CD14-positive monocyte (primary cell): ENCODE measurements around the gene SCN2B. TPM values are rescaled to one million over a fixed set of nuclear protein-coding genes. Genes with fewer than 3 reads are reported as not detected.

Experiments
- DNase-seq, 3 donors: peaks; one replicate each; pipeline ENCODE4 v3.0.0-alpha.2; 2011 to 2022
- H2AFZ ChIP-seq: 2 replicates; pipeline ENCODE4 v1.6.0; 2012; ENCODE audit warnings: mild to moderate bottlenecking, low read depth, low read length, inconsistent platforms; ENCODE audit not compliant: insufficient read depth, poor library complexity, severe bottlenecking
- H3K27ac ChIP-seq, 2 donors: 1 replicate in 1 of 2; 2 replicates in 1 of 2; pipeline ENCODE4 v1.5.1; 2012 to 2013; ENCODE audit warnings: low read length in 2 of 2, control low read depth in 1 of 2, inconsistent platforms in 1 of 2, low read depth in 1 of 2, mild to moderate bottlenecking in 1 of 2
- H3K27me3 ChIP-seq, 2 donors: one replicate each; pipeline versions ENCODE4 v1.6.0 to v1.6.1; 2011 to 2013; ENCODE audit warnings: low read length in 2 of 2; ENCODE audit not compliant: control insufficient read depth in 2 of 2, insufficient read depth in 2 of 2
- H3K36me3 ChIP-seq, 2 donors: replicated peaks in 1 of 2; 1 replicate in 1 of 2; 2 replicates in 1 of 2; pipeline versions ENCODE4 v1.5.1 to v1.6.1; 2012 to 2013; ENCODE audit warnings: low read length in 2 of 2, control low read depth in 1 of 2, inconsistent platforms in 1 of 2, mild to moderate bottlenecking in 1 of 2; ENCODE audit not compliant: insufficient read depth in 2 of 2, control insufficient read depth in 1 of 2
- H3K4me1 ChIP-seq, 2 donors: 1 replicate in 1 of 2; 2 replicates in 1 of 2; pipeline versions ENCODE4 v1.5.1 to v1.6.1; 2012 to 2013; ENCODE audit warnings: low read length in 2 of 2, control low read depth in 1 of 2, inconsistent platforms in 1 of 2, mild to moderate bottlenecking in 1 of 2, moderate library complexity in 1 of 2; ENCODE audit not compliant: insufficient read depth in 2 of 2, control insufficient read depth in 1 of 2
- H3K4me2 ChIP-seq: replicated peaks from 2 replicates; pipeline ENCODE3; 2012; ENCODE audit warnings: low read length, moderate library complexity, mild to moderate bottlenecking; ENCODE audit not compliant: poor library complexity, severe bottlenecking; ENCODE audit errors: extremely low read depth
- H3K4me3 ChIP-seq, 3 experiments: fragments of 200-600 bp in 1 of 3; sonication (generic) in 1 of 3; replicated peaks in 1 of 3; 1 replicate in 2 of 3; 2 replicates in 1 of 3; pipeline ENCODE4 v1.5.1; 2011 to 2013; ENCODE audit warnings: low read length in 3 of 3, mild to moderate bottlenecking in 3 of 3, control low read depth in 2 of 3, low read depth in 2 of 3, inconsistent platforms in 1 of 3, moderate library complexity in 1 of 3
- H3K79me2 ChIP-seq: 2 replicates; pipeline ENCODE4 v1.6.0; 2012; ENCODE audit warnings: mild to moderate bottlenecking, control low read depth, inconsistent platforms, low read length, moderate library complexity; ENCODE audit not compliant: insufficient read depth
- H3K9ac ChIP-seq: 2 replicates; pipeline ENCODE4 v1.6.0; 2017; ENCODE audit warnings: low read length, mild to moderate bottlenecking; ENCODE audit not compliant: insufficient read depth, poor library complexity, severe bottlenecking
- H3K9me3 ChIP-seq, 2 donors: replicated peaks in 1 of 2; 1 replicate in 1 of 2; 2 replicates in 1 of 2; pipeline versions ENCODE4 v1.5.1 to v1.6.1; 2012 to 2013; ENCODE audit warnings: low read length in 2 of 2, control low read depth in 1 of 2; ENCODE audit not compliant: control insufficient read depth in 1 of 2, insufficient read depth in 1 of 2
- H4K20me1 ChIP-seq: 2 replicates; pipeline ENCODE4 v1.6.0; 2012; ENCODE audit warnings: mild to moderate bottlenecking, low read length, control low read depth, moderate library complexity; ENCODE audit not compliant: insufficient read depth
- H3K27ac Mint-ChIP-seq, 7 donors: one replicate each; pipeline ENCODE4 v1.8.0; 2020; ENCODE audit warnings: mild to moderate bottlenecking in 7 of 7, mixed read lengths in 7 of 7, moderate library complexity in 6 of 7, inconsistent platforms in 2 of 7
- H3K27me3 Mint-ChIP-seq, 3 donors: one replicate each; pipeline ENCODE4 v1.8.0; 2021 to 2022; ENCODE audit warnings: low read depth in 3 of 3, mild to moderate bottlenecking in 3 of 3, mixed read lengths in 3 of 3, moderate library complexity in 3 of 3, inconsistent platforms in 1 of 3
- H3K36me3 Mint-ChIP-seq, 2 donors: one replicate each; pipeline ENCODE4 v1.8.0; 2020; ENCODE audit warnings: mixed read lengths in 2 of 2, inconsistent platforms in 1 of 2, mild to moderate bottlenecking in 1 of 2
- H3K4me1 Mint-ChIP-seq: one replicate; pipeline ENCODE4 v1.8.0; 2020; ENCODE audit warnings: mild to moderate bottlenecking, mixed read lengths
- H3K4me3 Mint-ChIP-seq, 2 donors: one replicate each; pipeline ENCODE4 v1.8.0; 2020; ENCODE audit warnings: mild to moderate bottlenecking in 2 of 2, mixed read lengths in 2 of 2, moderate library complexity in 1 of 2
- H3K9me3 Mint-ChIP-seq, 7 donors: one replicate each; pipeline ENCODE4 v1.8.0; 2020 to 2022; ENCODE audit warnings: mixed read lengths in 7 of 7, mild to moderate bottlenecking in 6 of 7, moderate library complexity in 6 of 7, inconsistent platforms in 2 of 7
- WGBS: methylation state at CpG from one replicate; pipeline ENCODE4 v1.1.5; 2013; ENCODE audit warnings: missing lambda C conversion rate; ENCODE audit not compliant: insufficient coverage; 5-methylcytosine and 5-hydroxymethylcytosine counted together
- intact Hi-C, 2 donors: fragments of 100-400 bp; cut with micrococcal nuclease; formaldehyde crosslinking; loops; one replicate each; pipeline versions ENCODE4 v1.15.0 to v1.15.1; 2023
- polyA plus RNA-seq, 3 donors: library from polyadenylated mRNA; depleted of rRNA in 1 of 3; unstranded in 2 of 3; stranded (reverse) in 1 of 3; fragments of 300-500 nt in 2 of 3; fragments of >200 nt in 1 of 3; fragmentation: Illumina TruSeq in 2 of 3; gene quantifications; 1 replicate in 2 of 3; 2 replicates in 1 of 3; pipeline ENCODE4 v1.2.3, GENCODE V29; 2012 to 2021
- TF ChIP-seq, protein P1 (sequence below): fragments of 200-600 bp; IDR thresholded peaks from one replicate; pipeline ENCODE4 v1.8.0; 2022; ENCODE audit warnings: antibody characterized with exemption, mild to moderate bottlenecking

The SCN2B gene
- polyA plus RNA-seq, 3 donors = 0.01 TPM; not detected in 2

DNA sequence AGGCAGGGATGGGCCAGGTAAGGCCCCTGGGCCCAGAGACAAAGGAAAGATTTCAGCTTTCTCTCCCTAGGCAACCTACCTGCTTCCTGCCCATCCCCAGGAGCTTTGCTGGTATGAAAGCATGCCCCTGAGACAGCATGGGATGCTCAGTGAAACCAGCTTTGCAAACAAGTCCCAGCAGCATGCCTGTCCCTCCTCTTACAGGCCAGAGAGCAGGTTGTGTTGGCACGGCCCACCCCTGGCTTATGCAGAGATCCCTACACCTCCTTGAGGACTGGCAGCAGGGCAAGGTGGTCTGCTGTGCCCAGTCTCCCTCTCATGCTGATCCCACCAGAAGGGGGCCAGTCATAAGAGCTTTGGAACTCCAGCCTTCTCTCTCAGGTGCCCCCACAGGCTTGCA, 26.9 kb downstream of the SCN2B start:
- no peak overlapping the region for H2AFZ ChIP-seq
- no peak overlapping the region for H3K27ac ChIP-seq

DNA sequence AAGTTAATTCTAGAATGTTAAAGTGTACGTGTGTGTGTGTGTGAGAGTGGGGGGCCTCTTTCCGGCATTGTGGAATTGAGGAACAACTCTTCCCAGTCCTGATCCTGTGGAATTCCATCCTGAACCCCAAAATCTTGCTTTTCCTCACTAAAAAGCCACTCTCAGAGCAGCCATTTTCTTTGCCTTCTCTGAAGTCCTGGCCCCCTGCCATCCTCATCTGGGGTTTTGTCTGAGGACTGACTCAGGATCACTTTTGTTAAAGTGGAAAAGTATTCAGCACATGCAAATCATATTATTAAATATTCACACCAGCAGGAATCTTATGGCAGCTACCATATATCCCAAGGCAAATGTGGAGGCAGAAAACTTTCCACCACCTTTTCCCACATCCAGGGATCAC, 27.6 kb downstream of the SCN2B start:
- H3K27ac ChIP-seq = no peak overlapping the region
- no peak overlapping the region for H3K4me3 ChIP-seq
- DNase-seq = no peak
- Mint-ChIP-seq H3K27me3 (peaks cover 34 to 45% (median 35%) of the 10 kb centered on the region in 3 donors), H3K9me3 (peaks cover 0 to 14% (median 4%) of the 10 kb centered on the region in 7 donors), H3K27ac (no peak overlapping the region), H3K4me1 (peaks cover 37% of the 10 kb centered on the region), H3K36me3 (peaks cover 4 to 6% of the 10 kb centered on the region in 2 donors), H3K4me3 (no peak overlapping the region)
- no peaks in the 10 kb centered on the region for H3K79me2 ChIP-seq
- H4K20me1 ChIP-seq = no peaks in the 10 kb centered on the region
- TF ChIP-seq, protein P1, sequence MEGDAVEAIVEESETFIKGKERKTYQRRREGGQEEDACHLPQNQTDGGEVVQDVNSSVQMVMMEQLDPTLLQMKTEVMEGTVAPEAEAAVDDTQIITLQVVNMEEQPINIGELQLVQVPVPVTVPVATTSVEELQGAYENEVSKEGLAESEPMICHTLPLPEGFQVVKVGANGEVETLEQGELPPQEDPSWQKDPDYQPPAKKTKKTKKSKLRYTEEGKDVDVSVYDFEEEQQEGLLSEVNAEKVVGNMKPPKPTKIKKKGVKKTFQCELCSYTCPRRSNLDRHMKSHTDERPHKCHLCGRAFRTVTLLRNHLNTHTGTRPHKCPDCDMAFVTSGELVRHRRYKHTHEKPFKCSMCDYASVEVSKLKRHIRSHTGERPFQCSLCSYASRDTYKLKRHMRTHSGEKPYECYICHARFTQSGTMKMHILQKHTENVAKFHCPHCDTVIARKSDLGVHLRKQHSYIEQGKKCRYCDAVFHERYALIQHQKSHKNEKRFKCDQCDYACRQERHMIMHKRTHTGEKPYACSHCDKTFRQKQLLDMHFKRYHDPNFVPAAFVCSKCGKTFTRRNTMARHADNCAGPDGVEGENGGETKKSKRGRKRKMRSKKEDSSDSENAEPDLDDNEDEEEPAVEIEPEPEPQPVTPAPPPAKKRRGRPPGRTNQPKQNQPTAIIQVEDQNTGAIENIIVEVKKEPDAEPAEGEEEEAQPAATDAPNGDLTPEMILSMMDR = no peak
- H3K9ac ChIP-seq = no peak overlapping the region
- no peak overlapping the region for H2AFZ ChIP-seq
- no peaks in the 10 kb centered on the region for H3K36me3 ChIP-seq
- H3K4me1 ChIP-seq = peaks cover 21 to 40% of the 10 kb centered on the region in 2 donors
- peaks cover 0 to 4% of the 10 kb centered on the region in 2 donors for H3K9me3 ChIP-seq
- H3K4me2 ChIP-seq = no peak overlapping the region
- WGBS = no CpG with 5 or more reads among the region's 2 CpGs
- intact Hi-C loops = loop anchor here (5.0 to 10.0 kb wide), 6 partner anchors 38 to 336 kb away; partner anchors contain the start of gene UBE4A (in 1 of the 2)
- H3K27me3 ChIP-seq = peaks cover 17 to 38% of the 10 kb centered on the region in 2 donors

More for the DNA sequence above, 26.9 kb downstream of the SCN2B start:
- DNase-seq = no peak
- intact Hi-C loops = loop anchor here (5.0 to 10.0 kb wide), 6 partner anchors 38 to 335 kb away; partner anchors contain the start of gene UBE4A (in 1 of the 2)
- Mint-ChIP-seq H3K9me3 (peaks cover 0 to 15% (median 4%) of the 10 kb centered on the region in 7 donors), H3K27ac (no peak overlapping the region), H3K36me3 (peaks cover 5 to 8% of the 10 kb centered on the region in 2 donors), H3K4me3 (no peak overlapping the region), H3K27me3 (peaks cover 39 to 48% (median 41%) of the 10 kb centered on the region in 3 donors), H3K4me1 (peaks cover 32% of the 10 kb centered on the region)
- 100% methylated on average over 1 of the region's 1 CpG for WGBS
- TF ChIP-seq, protein P1 = no peak
- Histone ChIP-seq H3K4me2 (no peak overlapping the region), H3K36me3 (no peaks in the 10 kb centered on the region), H4K20me1 (no peaks in the 10 kb centered on the region), H3K9ac (no peak overlapping the region), H3K4me1 (peaks cover 21 to 36% of the 10 kb centered on the region in 2 donors), H3K4me3 (no peak overlapping the region), H3K79me2 (no peaks in the 10 kb centered on the region), H3K27me3 (peaks cover 24 to 44% of the 10 kb centered on the region in 2 donors), H3K9me3 (peaks cover 0 to 9% of the 10 kb centered on the region in 2 donors)
